T-helper 17 cell (primary cell): ENCODE data around the gene TBC1D5. TPM values are rescaled to one million over a fixed set of nuclear protein-coding genes. Genes with fewer than 3 reads are reported as not detected.

Experiments used
- ATAC-seq: fragments of 150-1000 bp; cut with Tn5 transposase; 2 replicates; pipeline ENCODE4 v1.10.0; 2021; ENCODE audit warnings: mild to moderate bottlenecking, moderate library complexity
- DNase-seq, 3 donors: peaks; one replicate each; pipeline versions ENCODE4 v3.0.0 to v3.0.0-alpha.2; 2020 to 2021
- H3K9me3 ChIP-seq: one replicate; pipeline ENCODE4 v1.7.0; 2013; ENCODE audit warnings: low read length, mild to moderate bottlenecking; ENCODE audit not compliant: control insufficient read depth, poor library complexity, severe bottlenecking
- H3K27ac Mint-ChIP-seq: one replicate; pipeline ENCODE4 v1.8.0; 2022; ENCODE audit warnings: mild to moderate bottlenecking, moderate library complexity, mixed read lengths
- H3K27me3 Mint-ChIP-seq: one replicate; pipeline ENCODE4 v1.8.0; 2022; ENCODE audit warnings: mixed read lengths
- H3K36me3 Mint-ChIP-seq: one replicate; pipeline ENCODE4 v1.8.0; 2022; ENCODE audit warnings: low read depth, mixed read lengths
- H3K4me1 Mint-ChIP-seq: one replicate; pipeline ENCODE4 v1.8.0; 2022; ENCODE audit warnings: mild to moderate bottlenecking, mixed read lengths
- H3K4me3 Mint-ChIP-seq: one replicate; pipeline ENCODE4 v1.8.0; 2022; ENCODE audit warnings: mild to moderate bottlenecking, moderate library complexity, mixed read lengths
- total RNA-seq, 4 donors: library from RNA in 2 of 4; stranded (reverse) in 2 of 4; gene quantifications; one replicate each; pipeline ENCODE4 v1.2.3 and lab custom pipeline; 2022 to 2026

The TBC1D5 gene
- total RNA-seq, 2 donors from 2014 or later: 53.7 to 58.4 TPM

DNA sequence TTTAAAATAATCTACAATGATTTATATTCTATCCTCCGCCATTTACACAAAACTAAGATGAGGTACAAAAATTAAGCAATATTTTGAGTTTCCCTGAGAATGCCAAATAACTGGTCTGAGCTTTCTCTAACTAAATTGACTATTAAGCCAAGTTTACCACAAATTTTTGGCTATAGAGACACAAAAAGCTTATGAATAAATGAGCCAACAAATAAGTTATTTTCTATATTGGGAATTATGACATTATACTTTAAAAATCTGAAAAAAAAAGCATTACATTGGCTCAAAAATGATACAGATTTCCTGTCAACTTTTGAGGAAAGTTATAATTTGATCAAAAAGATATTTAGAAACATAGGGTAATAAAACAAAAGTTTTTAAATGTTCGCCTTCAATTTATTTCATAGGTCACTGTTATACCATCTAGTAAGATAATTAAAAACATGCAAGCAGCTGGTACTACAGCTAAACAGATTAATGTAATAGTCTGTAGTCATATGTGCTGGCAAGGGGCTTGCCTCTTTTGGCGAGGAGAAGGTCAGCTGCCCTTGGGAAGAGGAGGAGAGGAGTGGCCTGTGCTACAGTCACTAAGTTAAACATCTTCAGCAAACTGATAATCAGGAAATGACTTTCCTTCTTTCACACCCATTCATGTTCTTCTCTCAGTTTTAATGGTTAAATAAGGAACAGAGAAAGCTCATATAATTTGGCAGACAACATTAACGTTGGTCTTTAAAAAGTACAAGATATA lies 318.5 kb downstream of the TBC1D5 start:
- Mint-ChIP-seq H3K27me3 (no peaks in the 10 kb centered on the region), H3K4me1 (no peaks in the 10 kb centered on the region), H3K4me3 (no peak overlapping the region), H3K36me3 (peaks cover 4% of the 10 kb centered on the region), H3K27ac (no peak overlapping the region)
- H3K9me3 ChIP-seq: no peaks in the 10 kb centered on the region
- no peak for ATAC-seq
- DNase-seq: no peak

DNA sequence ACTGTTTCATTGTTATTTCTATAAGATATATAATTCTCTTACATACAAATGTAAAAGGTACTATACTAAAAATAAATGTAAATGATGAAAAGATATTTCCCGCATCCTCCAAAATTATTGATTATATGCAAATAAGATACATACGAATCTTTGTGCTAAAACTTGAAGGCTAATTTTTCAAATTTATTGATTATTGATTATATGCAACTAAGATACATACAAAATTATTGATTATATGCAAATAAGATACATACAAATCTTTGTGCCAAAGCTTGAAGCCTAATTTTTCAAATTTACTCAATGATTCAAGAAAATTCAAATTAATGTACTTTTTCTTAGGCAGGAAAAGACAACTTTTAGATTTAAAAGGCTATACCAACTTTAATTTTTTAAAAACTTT lies 319.8 kb downstream of the TBC1D5 start:
- Mint-ChIP-seq H3K27me3 (no peaks in the 10 kb centered on the region), H3K4me3 (no peak overlapping the region), H3K27ac (no peak overlapping the region), H3K36me3 (peaks cover 4% of the 10 kb centered on the region), H3K4me1 (no peaks in the 10 kb centered on the region)
- no peak for ATAC-seq
- no peaks in the 10 kb centered on the region for H3K9me3 ChIP-seq
- DNase-seq: no peak

DNA sequence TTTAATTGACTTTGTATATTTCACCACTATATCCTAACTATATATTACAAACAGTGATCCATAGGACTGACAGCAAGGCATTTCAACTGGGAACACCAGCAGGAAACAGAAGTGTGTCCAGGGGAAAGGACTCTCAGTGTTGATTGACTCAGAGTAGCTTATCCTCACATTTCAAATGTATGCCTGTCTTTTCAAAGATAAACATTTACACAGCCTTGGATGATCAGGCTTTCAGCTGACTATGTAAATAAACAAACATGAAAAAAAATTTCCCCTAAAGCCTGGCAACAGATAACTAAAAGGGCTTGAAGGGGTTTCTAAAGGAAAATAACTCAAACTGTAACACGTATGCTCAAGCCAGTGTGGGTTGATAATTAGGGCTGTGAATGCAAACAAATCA lies 321.8 kb downstream of the TBC1D5 start:
- ATAC-seq (no peak), DNase-seq (no peak)
- no peaks in the 10 kb centered on the region for H3K9me3 ChIP-seq
- H3K27ac Mint-ChIP-seq: no peak overlapping the region
- H3K4me1 Mint-ChIP-seq: no peaks in the 10 kb centered on the region
- no peak overlapping the region for H3K4me3 Mint-ChIP-seq
- H3K36me3 Mint-ChIP-seq: peaks cover 4% of the 10 kb centered on the region
- no peaks in the 10 kb centered on the region for H3K27me3 Mint-ChIP-seq

DNA sequence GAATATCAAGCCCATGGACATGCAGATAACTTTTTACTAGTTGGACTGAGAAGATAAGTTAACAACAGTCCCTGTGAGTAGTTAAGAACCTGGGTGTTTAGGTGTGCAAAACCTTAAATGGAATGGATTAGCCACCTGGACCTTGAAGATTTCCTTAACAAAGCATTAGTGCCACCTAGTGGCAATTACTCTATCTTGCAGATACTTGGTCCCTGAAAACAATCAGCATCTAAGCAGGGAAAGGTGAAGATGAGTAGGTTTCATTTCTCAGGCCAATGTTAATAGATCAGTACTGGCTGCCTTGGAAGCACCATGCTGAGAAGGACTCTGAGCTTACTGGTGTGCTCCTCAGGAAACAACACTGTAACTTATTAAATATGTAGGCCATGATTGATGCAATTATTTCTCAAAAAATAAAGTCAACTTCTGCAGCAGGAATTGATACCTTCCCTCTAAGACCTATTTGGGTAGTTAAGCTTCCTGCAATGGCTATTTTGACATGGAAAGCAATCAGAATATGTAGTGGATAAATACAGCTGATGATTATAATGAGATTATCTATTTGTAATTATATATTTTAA lies 329.4 kb downstream of the TBC1D5 start:
- no peak for DNase-seq
- no peak overlapping the region for H3K27ac Mint-ChIP-seq

DNA sequence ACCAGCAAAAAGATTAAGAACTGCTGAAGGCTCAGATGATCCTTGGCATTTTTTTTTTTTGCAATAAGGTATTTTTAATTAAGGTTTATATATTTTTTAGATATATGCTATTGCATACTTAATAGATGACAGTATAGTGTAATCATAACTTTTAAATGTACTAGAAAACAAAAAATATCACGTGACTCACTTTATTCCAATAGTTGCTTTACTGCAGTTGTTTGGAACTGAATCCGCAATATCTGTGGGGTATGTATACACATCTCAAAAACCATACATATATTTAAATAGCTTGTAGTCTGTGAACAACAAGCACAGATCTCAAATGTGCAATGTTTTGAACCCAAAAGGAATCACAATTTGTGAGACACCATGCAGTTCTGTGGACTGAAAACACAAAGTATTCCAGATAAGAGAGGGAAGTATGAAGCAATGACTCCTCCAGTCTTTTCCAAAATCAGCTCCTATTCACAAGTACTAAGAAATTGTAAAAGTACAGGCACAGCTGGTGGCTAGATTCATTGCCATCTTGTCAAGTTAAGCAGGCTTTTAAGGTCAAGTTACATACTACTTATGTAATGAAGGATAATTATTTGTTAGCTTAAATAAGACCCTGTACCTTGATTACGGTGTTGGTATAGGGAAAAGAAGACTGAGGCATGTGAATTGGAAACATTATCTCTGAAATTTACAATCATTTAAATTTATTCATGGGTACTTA lies 331.1 kb downstream of the TBC1D5 start:
- H3K36me3 Mint-ChIP-seq: no peaks in the 10 kb centered on the region
- no peaks in the 10 kb centered on the region for H3K9me3 ChIP-seq
- ATAC-seq (no peak), DNase-seq (no peak)
- H3K4me3 Mint-ChIP-seq: no peak overlapping the region
- H3K27me3 Mint-ChIP-seq: no peaks in the 10 kb centered on the region
- H3K4me1 Mint-ChIP-seq: peaks cover 5% of the 10 kb centered on the region
- H3K27ac Mint-ChIP-seq: no peak overlapping the region

More for the DNA sequence above, 329.4 kb downstream of the TBC1D5 start:
- Mint-ChIP-seq H3K27me3 (no peaks in the 10 kb centered on the region), H3K4me1 (peaks cover 5% of the 10 kb centered on the region), H3K4me3 (no peak overlapping the region), H3K36me3 (no peaks in the 10 kb centered on the region)
- no peaks in the 10 kb centered on the region for H3K9me3 ChIP-seq
- ATAC-seq: peak; percentile 66

GRCh38 chr3:17407576-17407975 lies 334.9 kb downstream of the TBC1D5 start:
- H3K27me3 Mint-ChIP-seq: no peaks in the 10 kb centered on the region
- ATAC-seq (no peak), DNase-seq (no peak)
- H3K36me3 Mint-ChIP-seq: peaks cover under 1% of the 10 kb centered on the region
- peaks cover 5% of the 10 kb centered on the region for H3K4me1 Mint-ChIP-seq
- no peaks in the 10 kb centered on the region for H3K9me3 ChIP-seq
- H3K4me3 Mint-ChIP-seq: no peak overlapping the region
- H3K27ac Mint-ChIP-seq: no peak overlapping the region

DNA sequence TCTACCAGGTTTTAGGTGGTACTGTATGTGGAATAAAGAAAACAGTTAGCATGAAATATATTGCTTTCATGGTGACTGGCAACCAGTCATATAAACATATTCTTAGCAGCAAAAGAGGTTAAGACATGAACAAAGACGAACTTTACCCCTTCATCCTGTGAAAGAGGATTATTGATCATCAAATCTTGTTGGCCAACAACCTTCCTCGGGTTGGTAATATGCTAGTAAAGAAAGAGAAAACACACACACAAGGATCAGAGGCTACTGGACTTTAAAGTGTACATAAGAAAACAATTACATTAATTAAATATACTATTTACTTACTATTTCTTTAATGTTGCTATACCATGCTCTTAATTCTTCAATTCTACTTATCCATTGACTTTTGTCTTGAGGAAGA lies 337.9 kb downstream of the TBC1D5 start:
- no peak for DNase-seq
- no peak overlapping the region for H3K4me3 Mint-ChIP-seq
- H3K9me3 ChIP-seq: no peaks in the 10 kb centered on the region
- H3K36me3 Mint-ChIP-seq: peaks cover 3% of the 10 kb centered on the region
- H3K27ac Mint-ChIP-seq: no peak overlapping the region
- H3K4me1 Mint-ChIP-seq: peaks cover 3% of the 10 kb centered on the region
- H3K27me3 Mint-ChIP-seq: no peaks in the 10 kb centered on the region
- no peak for ATAC-seq

- DNase-seq (no peak), ATAC-seq (no peak)
- Mint-ChIP-seq H3K4me1 (no peaks in the 10 kb centered on the region), H3K4me3 (no peak overlapping the region), H3K27ac (no peak overlapping the region), H3K36me3 (peaks cover 3% of the 10 kb centered on the region), H3K27me3 (no peaks in the 10 kb centered on the region)
- no peaks in the 10 kb centered on the region for H3K9me3 ChIP-seq
These were observed 340.0 kb downstream of the TBC1D5 start for GRCh38 chr3:17402442-17402841.

DNA sequence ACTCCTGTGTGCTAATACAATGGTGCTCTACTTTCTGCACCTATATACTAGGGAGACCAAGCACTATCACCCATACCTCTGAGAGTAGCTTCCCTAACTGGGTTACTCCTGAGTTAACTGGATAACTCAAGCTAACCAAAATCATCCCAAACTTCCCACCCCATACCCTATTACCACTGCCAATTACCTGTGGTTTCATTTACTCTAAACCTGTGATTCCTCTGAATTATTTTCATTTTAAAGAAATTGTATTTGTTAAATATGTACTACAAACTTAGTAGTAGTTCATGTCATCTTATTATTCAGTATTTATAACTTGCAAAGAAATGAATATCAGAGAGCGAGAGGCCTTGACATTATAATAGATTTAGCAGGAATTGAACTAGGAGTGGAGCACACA lies 340.5 kb downstream of the TBC1D5 start:
- ATAC-seq (no peak), DNase-seq (no peak)
- Mint-ChIP-seq H3K4me1 (no peaks in the 10 kb centered on the region), H3K27ac (no peak overlapping the region), H3K36me3 (peaks cover 3% of the 10 kb centered on the region), H3K4me3 (no peak overlapping the region), H3K27me3 (no peaks in the 10 kb centered on the region)
- no peaks in the 10 kb centered on the region for H3K9me3 ChIP-seq

GRCh38 chr3:17399586-17399985 lies 342.8 kb downstream of the TBC1D5 start:
- DNase-seq: no peak
- H3K9me3 ChIP-seq: no peaks in the 10 kb centered on the region
- no peak for ATAC-seq
- no peak overlapping the region for H3K27ac Mint-ChIP-seq
- no peak overlapping the region for H3K4me3 Mint-ChIP-seq
- H3K4me1 Mint-ChIP-seq: no peaks in the 10 kb centered on the region
- H3K36me3 Mint-ChIP-seq: peaks cover 4% of the 10 kb centered on the region
- H3K27me3 Mint-ChIP-seq: no peaks in the 10 kb centered on the region

DNA sequence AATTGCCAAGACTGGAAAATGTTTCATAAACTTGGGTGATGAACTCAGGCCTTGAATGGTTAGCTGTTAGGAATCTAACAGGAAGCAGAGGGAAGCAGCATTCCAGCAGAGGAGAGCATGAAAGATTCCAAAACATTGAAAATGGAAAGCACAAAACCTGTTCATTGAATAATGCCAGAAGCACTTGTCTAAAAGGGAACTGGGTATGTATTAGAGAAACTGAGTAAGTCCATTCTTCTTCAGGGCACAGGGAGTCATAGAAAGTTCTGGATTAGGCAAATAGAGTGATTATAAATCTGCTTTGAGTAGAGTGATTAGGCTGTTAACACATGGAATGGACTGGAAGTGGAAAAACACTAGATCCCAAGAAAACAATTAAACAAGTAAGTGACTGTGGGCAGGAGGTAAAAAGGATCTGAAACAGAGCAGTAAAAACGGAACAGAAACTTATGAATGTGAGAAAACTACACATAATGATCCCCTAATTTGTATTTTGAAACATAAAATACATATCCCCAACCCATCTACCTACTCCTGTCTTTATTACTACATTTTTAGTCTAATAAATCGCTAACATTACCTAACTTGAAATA lies 343.4 kb downstream of the TBC1D5 start:
- ATAC-seq: no peak
- Mint-ChIP-seq H3K4me3 (no peak overlapping the region), H3K27ac (no peak overlapping the region), H3K4me1 (no peaks in the 10 kb centered on the region), H3K27me3 (no peaks in the 10 kb centered on the region), H3K36me3 (peaks cover 5% of the 10 kb centered on the region)
- no peaks in the 10 kb centered on the region for H3K9me3 ChIP-seq
- DNase-seq: no peak

GRCh38 chr3:17396036-17396435 lies 346.4 kb downstream of the TBC1D5 start:
- no peak overlapping the region for H3K27ac Mint-ChIP-seq

DNA sequence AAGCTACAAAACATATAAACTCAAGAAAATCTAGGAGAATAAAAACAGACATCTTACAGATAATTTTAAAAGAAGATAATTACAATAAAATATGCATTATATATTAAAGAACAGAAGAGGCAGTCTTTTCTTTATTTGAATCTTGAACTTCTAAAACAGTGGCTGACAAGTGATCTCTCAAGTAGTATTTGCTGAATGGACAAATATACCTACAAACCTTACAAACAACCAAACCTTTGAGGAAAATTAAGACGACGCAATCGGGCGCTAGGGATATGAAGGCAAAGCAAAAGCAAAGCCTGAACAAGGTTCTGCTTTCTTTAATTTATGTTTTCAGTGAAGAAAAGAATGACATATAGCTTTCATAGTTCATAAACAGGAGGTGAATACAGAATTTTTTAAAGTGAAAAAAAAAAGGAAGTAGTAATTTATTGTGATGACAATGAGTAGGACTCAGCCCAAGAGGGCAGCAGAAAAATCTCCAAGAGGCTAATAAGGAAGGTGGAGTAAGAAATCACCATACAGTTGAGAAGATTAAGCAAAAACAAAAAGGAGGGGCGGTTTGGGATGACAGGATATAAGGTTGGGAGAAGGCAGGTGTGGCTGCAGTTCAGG lies 347.8 kb downstream of the TBC1D5 start:
- no peaks in the 10 kb centered on the region for H3K9me3 ChIP-seq
- ATAC-seq (no peak), DNase-seq (no peak)
- Mint-ChIP-seq H3K4me1 (no peaks in the 10 kb centered on the region), H3K4me3 (no peak overlapping the region), H3K27me3 (no peaks in the 10 kb centered on the region), H3K27ac (no peak overlapping the region), H3K36me3 (peaks cover 9% of the 10 kb centered on the region)

More at GRCh38 chr3:17396036-17396435, 346.4 kb downstream of the TBC1D5 start:
- H3K36me3 Mint-ChIP-seq: peaks cover 9% of the 10 kb centered on the region
- no peak overlapping the region for H3K4me3 Mint-ChIP-seq
- no peak for DNase-seq
- no peaks in the 10 kb centered on the region for H3K4me1 Mint-ChIP-seq
- H3K9me3 ChIP-seq: no peaks in the 10 kb centered on the region
- no peak for ATAC-seq
- no peaks in the 10 kb centered on the region for H3K27me3 Mint-ChIP-seq
